Measurements from ENCODE around the gene FAM131B. TPM values are rescaled to one million over a fixed set of nuclear protein-coding genes. Genes with fewer than 3 reads are reported as not detected.

Gene FAM131B
- total RNA-seq, 2 donors from 2014 or later, result 0.23 to 0.42 TPM

GRCh38 chr7:143369678-143370651, 7.5 kb upstream of the FAM131B start:
- Mint-ChIP-seq H3K27me3 (peaks cover 13% of the 10 kb centered on the region), H3K4me3 (no peak overlapping the region), H3K36me3 (ENCODE audit: low read depth) (no peaks in the 10 kb centered on the region), H3K27ac (no peak overlapping the region), H3K4me1 (peaks cover 32% of the 10 kb centered on the region)
- no peak for DNase-seq
- ATAC-seq, result no peak
- no peaks in the 10 kb centered on the region for H3K9me3 ChIP-seq (ENCODE audit: control insufficient read depth, low read length, poor library complexity, severe bottlenecking)

- H3K4me1 Mint-ChIP-seq, result peaks cover 21% of the 10 kb centered on the region
- H3K4me3 Mint-ChIP-seq, result no peak overlapping the region
- peaks cover 29% of the 10 kb centered on the region for H3K27me3 Mint-ChIP-seq
- no peak overlapping the region for H3K27ac Mint-ChIP-seq
- H3K9me3 ChIP-seq (ENCODE audit: control insufficient read depth, low read length, poor library complexity, severe bottlenecking), result no peaks in the 10 kb centered on the region
- ATAC-seq (no peak), DNase-seq (no peak)
- no peaks in the 10 kb centered on the region for H3K36me3 Mint-ChIP-seq (ENCODE audit: low read depth)
Measured at GRCh38 chr7:143368387-143368786, 5.9 kb upstream of the FAM131B start.

- H3K9me3 ChIP-seq (ENCODE audit: control insufficient read depth, low read length, poor library complexity, severe bottlenecking), result no peaks in the 10 kb centered on the region
- ATAC-seq (no peak), DNase-seq (no peak)
- Mint-ChIP-seq H3K4me3 (no peak overlapping the region), H3K4me1 (peaks cover 21% of the 10 kb centered on the region), H3K27me3 (peaks cover 33% of the 10 kb centered on the region), H3K36me3 (ENCODE audit: low read depth) (no peaks in the 10 kb centered on the region), H3K27ac (no peak overlapping the region)
Measured at GRCh38 chr7:143367972-143368371, 5.5 kb upstream of the FAM131B start.

GRCh38 chr7:143363016-143363937, 764 bp upstream of the FAM131B start:
- H3K27ac Mint-ChIP-seq, result peak overlapping the region; percentile 14
- peaks cover 19% of the 10 kb centered on the region for H3K4me1 Mint-ChIP-seq
- H3K9me3 ChIP-seq (ENCODE audit: control insufficient read depth, low read length, poor library complexity, severe bottlenecking), result no peaks in the 10 kb centered on the region
- H3K4me3 Mint-ChIP-seq, result peak overlapping the region; percentile 82
- H3K27me3 Mint-ChIP-seq, result peaks cover 33% of the 10 kb centered on the region
- ATAC-seq, result no peak
- no peak for DNase-seq
- peaks cover 3% of the 10 kb centered on the region for H3K36me3 Mint-ChIP-seq (ENCODE audit: low read depth)

GRCh38 chr7:143361552-143362130, 872 bp downstream of the FAM131B start:
- ATAC-seq (peak; percentile 20), DNase-seq (no peak)
- Mint-ChIP-seq H3K36me3 (ENCODE audit: low read depth) (peaks cover 3% of the 10 kb centered on the region), H3K4me1 (peaks cover 19% of the 10 kb centered on the region), H3K27me3 (peaks cover 31% of the 10 kb centered on the region), H3K4me3 (peak overlapping the region; percentile 92), H3K27ac (no peak overlapping the region)
- H3K9me3 ChIP-seq (ENCODE audit: control insufficient read depth, low read length, poor library complexity, severe bottlenecking), result no peaks in the 10 kb centered on the region

GRCh38 chr7:143360788-143361551, 1.5 kb downstream of the FAM131B start:
- Mint-ChIP-seq H3K27me3 (peaks cover 24% of the 10 kb centered on the region), H3K27ac (peak overlapping the region; percentile 81), H3K4me1 (peaks cover 19% of the 10 kb centered on the region), H3K36me3 (ENCODE audit: low read depth) (peaks cover 3% of the 10 kb centered on the region), H3K4me3 (peak overlapping the region; percentile 92)
- no peak for ATAC-seq
- no peaks in the 10 kb centered on the region for H3K9me3 ChIP-seq (ENCODE audit: control insufficient read depth, low read length, poor library complexity, severe bottlenecking)
- no peak for DNase-seq

GRCh38 chr7:143359771-143360353, 2.7 kb downstream of the FAM131B start:
- peak overlapping the region; percentile 81 for H3K27ac Mint-ChIP-seq
- H3K9me3 ChIP-seq (ENCODE audit: control insufficient read depth, low read length, poor library complexity, severe bottlenecking), result no peaks in the 10 kb centered on the region
- H3K4me1 Mint-ChIP-seq, result peaks cover 22% of the 10 kb centered on the region
- DNase-seq (no peak), ATAC-seq (no peak)
- H3K27me3 Mint-ChIP-seq, result peaks cover 24% of the 10 kb centered on the region
- H3K4me3 Mint-ChIP-seq, result peak overlapping the region; percentile 92
- peaks cover 3% of the 10 kb centered on the region for H3K36me3 Mint-ChIP-seq (ENCODE audit: low read depth)

GRCh38 chr7:143358626-143359025, 3.9 kb downstream of the FAM131B start:
- Mint-ChIP-seq H3K27me3 (peaks cover 13% of the 10 kb centered on the region), H3K4me1 (peaks cover 23% of the 10 kb centered on the region), H3K36me3 (ENCODE audit: low read depth) (peaks cover 3% of the 10 kb centered on the region), H3K4me3 (no peak overlapping the region), H3K27ac (no peak overlapping the region)
- no peak for ATAC-seq
- H3K9me3 ChIP-seq (ENCODE audit: control insufficient read depth, low read length, poor library complexity, severe bottlenecking), result no peaks in the 10 kb centered on the region
- DNase-seq, result no peak

GRCh38 chr7:143356414-143357050, 6.0 kb downstream of the FAM131B start:
- peaks cover 17% of the 10 kb centered on the region for H3K4me1 Mint-ChIP-seq
- no peak overlapping the region for H3K27ac Mint-ChIP-seq
- DNase-seq (no peak), ATAC-seq (no peak)
- H3K36me3 Mint-ChIP-seq (ENCODE audit: low read depth), result peaks cover 3% of the 10 kb centered on the region
- peaks cover 22% of the 10 kb centered on the region for H3K27me3 Mint-ChIP-seq
- no peaks in the 10 kb centered on the region for H3K9me3 ChIP-seq (ENCODE audit: control insufficient read depth, low read length, poor library complexity, severe bottlenecking)
- no peak overlapping the region for H3K4me3 Mint-ChIP-seq

- ATAC-seq (no peak), DNase-seq (no peak)
- Mint-ChIP-seq H3K4me3 (no peak overlapping the region), H3K27me3 (peaks cover 26% of the 10 kb centered on the region), H3K36me3 (ENCODE audit: low read depth) (peaks cover 3% of the 10 kb centered on the region), H3K4me1 (peaks cover 16% of the 10 kb centered on the region), H3K27ac (peak overlapping the region; percentile 34)
- H3K9me3 ChIP-seq (ENCODE audit: control insufficient read depth, low read length, poor library complexity, severe bottlenecking), result no peaks in the 10 kb centered on the region
Measured at GRCh38 chr7:143355450-143356385, 6.8 kb downstream of the FAM131B start.

GRCh38 chr7:143354965-143355364, 7.5 kb downstream of the FAM131B start:
- no peak overlapping the region for H3K4me3 Mint-ChIP-seq
- H3K27me3 Mint-ChIP-seq, result peaks cover 26% of the 10 kb centered on the region
- no peaks in the 10 kb centered on the region for H3K36me3 Mint-ChIP-seq (ENCODE audit: low read depth)
- DNase-seq (no peak), ATAC-seq (no peak)
- H3K4me1 Mint-ChIP-seq, result peaks cover 13% of the 10 kb centered on the region
- H3K9me3 ChIP-seq (ENCODE audit: control insufficient read depth, low read length, poor library complexity, severe bottlenecking), result no peaks in the 10 kb centered on the region
- peak overlapping the region; percentile 34 for H3K27ac Mint-ChIP-seq

Data from T-helper 17 cell (primary cell).